ENCODE data around the gene BORCS6.
"Not testable (repeated sequence)": the region's sequence is repeated elsewhere in the genome, so short reads cannot be mapped to it uniquely, and the experiment has no call there.

BORCS6 gene

GRCh38 chr17:8176998-8177731 is 12.8 kb downstream of the BORCS6 start:
- TF ChIP-seq, protein P1, sequence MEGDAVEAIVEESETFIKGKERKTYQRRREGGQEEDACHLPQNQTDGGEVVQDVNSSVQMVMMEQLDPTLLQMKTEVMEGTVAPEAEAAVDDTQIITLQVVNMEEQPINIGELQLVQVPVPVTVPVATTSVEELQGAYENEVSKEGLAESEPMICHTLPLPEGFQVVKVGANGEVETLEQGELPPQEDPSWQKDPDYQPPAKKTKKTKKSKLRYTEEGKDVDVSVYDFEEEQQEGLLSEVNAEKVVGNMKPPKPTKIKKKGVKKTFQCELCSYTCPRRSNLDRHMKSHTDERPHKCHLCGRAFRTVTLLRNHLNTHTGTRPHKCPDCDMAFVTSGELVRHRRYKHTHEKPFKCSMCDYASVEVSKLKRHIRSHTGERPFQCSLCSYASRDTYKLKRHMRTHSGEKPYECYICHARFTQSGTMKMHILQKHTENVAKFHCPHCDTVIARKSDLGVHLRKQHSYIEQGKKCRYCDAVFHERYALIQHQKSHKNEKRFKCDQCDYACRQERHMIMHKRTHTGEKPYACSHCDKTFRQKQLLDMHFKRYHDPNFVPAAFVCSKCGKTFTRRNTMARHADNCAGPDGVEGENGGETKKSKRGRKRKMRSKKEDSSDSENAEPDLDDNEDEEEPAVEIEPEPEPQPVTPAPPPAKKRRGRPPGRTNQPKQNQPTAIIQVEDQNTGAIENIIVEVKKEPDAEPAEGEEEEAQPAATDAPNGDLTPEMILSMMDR (conservative IDR thresholded peaks at IDR 0.05; ENCODE audit: control insufficient read depth, insufficient read depth, low read depth, low read length) = no peak
- peak overlapping the region; percentile 77 for H3K4me3 ChIP-seq (ENCODE audit: control insufficient read depth, low read depth, low read length)
- DNase-seq (ENCODE audit: low read depth) = no peak

DNA sequence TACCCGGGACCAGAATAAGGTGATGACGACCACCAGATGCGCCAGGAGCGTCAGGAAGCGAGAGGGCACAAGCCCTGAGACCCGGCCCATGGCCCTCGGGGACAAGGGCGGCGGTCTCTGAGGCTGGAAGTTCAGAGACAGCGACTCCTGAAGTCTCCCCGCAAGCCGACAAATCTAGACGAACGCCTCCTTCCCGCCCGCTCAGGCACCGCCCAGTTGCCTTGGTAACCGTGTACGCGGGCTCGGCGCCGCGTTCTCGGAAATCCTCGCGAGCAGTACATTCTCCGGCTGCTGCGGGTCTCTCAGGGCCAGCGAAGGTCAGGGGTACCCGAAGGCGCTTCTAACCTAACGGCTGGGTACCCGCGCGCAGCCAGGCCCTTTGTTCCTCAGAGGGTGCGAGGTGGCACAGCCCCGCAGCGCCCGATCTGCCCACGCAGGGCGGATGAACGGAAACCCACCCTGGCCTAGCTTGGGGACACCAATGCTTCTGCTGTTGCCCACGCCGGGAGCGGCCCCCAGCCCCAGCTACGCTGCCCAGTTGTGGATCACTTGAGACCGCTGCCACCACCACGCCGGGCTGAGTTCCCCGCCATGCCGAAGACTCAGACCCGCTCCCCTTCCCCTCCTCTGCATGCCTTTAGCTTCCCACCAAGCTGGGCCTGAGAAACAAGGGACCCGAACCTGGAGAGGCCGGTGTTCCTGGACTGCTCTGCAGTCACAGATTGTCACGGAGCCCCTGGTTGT is 13.6 kb downstream of the BORCS6 start, which contains the start of gene TMEM107:
TSS of gene TMEM107 (minus strand) at position 184 of the 744 bp plus-strand sequence. CDS start at position 90, 94 bp downstream.
- DNase-seq (ENCODE audit: low read depth) = peak; percentile 77
- TF ChIP-seq, protein P1 (conservative IDR thresholded peaks at IDR 0.05; ENCODE audit: control insufficient read depth, insufficient read depth, low read depth, low read length) = no peak

DNA sequence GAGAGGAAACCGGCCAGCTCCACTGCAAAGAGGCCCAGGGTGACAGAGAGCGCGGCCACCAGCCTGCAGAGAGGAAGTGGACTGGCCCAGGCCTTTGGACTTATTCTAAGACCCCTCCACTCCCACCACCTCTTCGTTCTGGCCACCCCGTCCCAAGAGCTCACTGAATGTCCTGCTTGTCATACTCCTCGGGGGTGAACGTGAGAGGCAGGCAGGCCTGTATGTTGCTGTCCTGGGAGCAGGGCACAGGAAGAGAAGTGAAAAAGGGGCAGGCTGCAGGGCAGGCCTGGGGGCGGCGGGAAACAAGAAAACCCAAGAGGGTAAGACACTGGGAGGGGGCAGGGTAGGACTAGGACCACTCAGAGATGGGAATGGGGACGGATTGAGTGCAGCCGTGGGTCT is 14.2 kb downstream of the BORCS6 start:
- TF ChIP-seq, protein P1 (conservative IDR thresholded peaks at IDR 0.05; ENCODE audit: control insufficient read depth, insufficient read depth, low read depth, low read length) = no peak
- DNase-seq (ENCODE audit: low read depth) = no peak
- peak overlapping the region; percentile 77 for H3K4me3 ChIP-seq (ENCODE audit: control insufficient read depth, low read depth, low read length)

More for the DNA sequence above, 13.6 kb downstream of the BORCS6 start, which contains the start of gene TMEM107:
- peak within 1 kb of the TSS; percentile 77 for H3K4me3 ChIP-seq (ENCODE audit: control insufficient read depth, low read depth, low read length)

DNA sequence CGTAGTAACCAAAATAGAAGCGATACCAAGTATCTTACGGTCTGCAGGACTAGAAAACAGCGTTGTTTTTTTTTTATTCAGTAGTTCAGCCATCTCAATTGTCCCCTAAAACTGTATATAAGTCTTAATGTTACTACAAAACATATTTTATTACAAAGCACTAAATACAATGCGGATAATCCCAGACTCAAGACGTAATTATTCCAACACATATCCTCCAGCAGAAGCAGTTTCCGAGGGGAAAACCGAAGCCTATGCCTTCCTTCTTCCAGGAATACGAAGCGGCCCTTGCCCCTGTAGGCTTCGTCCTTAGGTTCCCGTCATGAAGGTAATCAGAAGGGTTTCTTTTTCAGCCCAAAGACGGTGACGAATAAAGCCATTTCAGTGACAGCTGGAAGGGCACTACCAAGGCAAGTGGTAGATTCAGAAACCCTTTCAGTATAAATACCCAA is 16.1 kb downstream of the BORCS6 start:
- no peak for DNase-seq (ENCODE audit: low read depth)
- TF ChIP-seq, protein P1 (conservative IDR thresholded peaks at IDR 0.05; ENCODE audit: control insufficient read depth, insufficient read depth, low read depth, low read length) = no peak
- peak overlapping the region; percentile 46 for H3K4me3 ChIP-seq (ENCODE audit: control insufficient read depth, low read depth, low read length)

DNA sequence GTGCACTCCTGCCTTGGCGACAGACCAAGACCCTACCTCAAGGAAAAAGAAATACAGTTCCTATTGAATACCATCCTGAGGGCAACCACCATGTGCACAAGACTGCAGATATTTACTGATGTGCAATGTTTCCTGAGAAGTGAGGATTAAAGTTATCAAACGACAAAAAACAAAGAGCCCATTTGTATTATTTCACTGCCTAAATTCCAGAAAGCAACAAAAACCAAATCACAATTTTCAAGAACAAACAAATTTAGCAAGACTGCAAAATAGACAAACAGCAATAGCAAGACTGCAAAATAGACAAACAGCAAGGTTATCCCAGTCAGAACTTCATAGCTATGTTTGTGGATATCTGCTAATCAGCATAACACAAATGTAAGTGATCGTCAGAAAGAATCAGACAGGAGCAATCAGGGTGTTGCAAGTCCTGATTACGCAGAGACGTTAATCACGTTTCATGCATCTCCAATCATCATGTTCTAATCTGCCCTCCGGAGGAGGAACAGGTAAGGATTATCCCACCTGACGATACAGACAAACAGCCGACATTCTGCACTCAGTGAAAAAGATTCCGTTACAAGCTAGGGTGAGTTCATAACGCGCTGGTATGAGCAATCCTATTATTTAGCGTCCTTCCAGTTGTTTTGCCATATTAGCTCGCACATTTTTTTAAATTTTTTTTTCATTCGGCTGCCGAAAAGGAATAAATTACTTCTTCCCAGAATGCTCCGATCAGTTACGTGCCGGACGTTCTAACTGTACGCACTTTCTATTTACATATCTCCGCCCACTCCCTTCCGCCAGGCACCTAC is 16.7 kb downstream of the BORCS6 start:
- DNase-seq (ENCODE audit: low read depth) = peak; percentile 99
- TF ChIP-seq, protein P1 (conservative IDR thresholded peaks at IDR 0.05; ENCODE audit: control insufficient read depth, insufficient read depth, low read depth, low read length) = no peak
- H3K4me3 ChIP-seq (ENCODE audit: control insufficient read depth, low read depth, low read length) = peak overlapping the region; percentile 46

DNA sequence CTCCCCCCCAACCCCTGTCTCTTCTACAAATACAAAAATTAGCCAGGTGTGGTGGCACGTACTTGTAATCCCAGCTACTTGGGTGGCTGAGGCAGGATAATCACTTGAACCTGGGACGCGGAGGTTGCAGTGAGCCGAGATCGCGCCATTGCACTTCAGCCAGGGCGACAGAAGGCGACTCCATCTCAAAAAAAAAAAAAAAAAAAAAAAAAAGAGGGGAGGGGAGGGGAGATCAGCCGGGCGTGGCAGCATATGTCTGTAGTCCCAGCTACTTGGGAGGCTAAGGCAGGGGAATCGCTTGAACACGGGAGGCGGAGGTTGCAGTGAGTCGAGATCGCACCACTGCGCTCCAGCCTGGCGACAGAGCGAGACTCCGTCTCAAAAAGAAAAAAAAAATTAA is 19.8 kb downstream of the BORCS6 start:
- H3K4me3 ChIP-seq (ENCODE audit: control insufficient read depth, low read depth, low read length); DNase-seq (ENCODE audit: low read depth): not testable (repeated sequence)

Measured in fibroblast of mammary gland (primary cell).